Peyer's patch (tissue), 4 donors: ENCODE measurements around the gene FAAP100. TPM values are rescaled to one million over a fixed set of nuclear protein-coding genes. Genes with fewer than 3 reads are reported as not detected.

ENCODE experiments used
- DNase-seq, 3 donors: peaks; one replicate each; pipeline ENCODE4 v3.0.0-alpha.2; 2017 to 2019
- H3K27ac ChIP-seq, 4 donors: fragments of 200-600 bp; sonication (generic); one replicate each; pipeline ENCODE4 v1.5.1; 2016 to 2019
- H3K27me3 ChIP-seq, 2 donors: fragments of 200-600 bp; sonication (generic); one replicate each; pipeline ENCODE4 v1.5.1; 2019
- H3K36me3 ChIP-seq, 3 donors: fragments of 200-600 bp; sonication (generic); one replicate each; pipeline ENCODE4 v1.5.1; 2016 to 2019
- H3K4me1 ChIP-seq, 4 donors: fragments of 200-600 bp; sonication (generic); one replicate each; pipeline ENCODE4 v1.5.1; 2016 to 2019
- H3K4me3 ChIP-seq, 4 donors: fragments of 200-600 bp; sonication (generic); 1 replicate in 3 of 4; 2 replicates in 1 of 4; pipeline ENCODE4 v1.5.1; 2016 to 2019; ENCODE audit warnings: mild to moderate bottlenecking in 1 of 4
- H3K9me3 ChIP-seq, 4 donors: fragments of 200-600 bp; sonication (generic); one replicate each; pipeline ENCODE4 v1.5.1; 2016 to 2019; ENCODE audit warnings: mild to moderate bottlenecking in 1 of 4
- CTCF ChIP-seq, 6 experiments: fragments of 450-650 bp in 4 of 6; fragments of 200-600 bp in 2 of 6; sonication (generic) in 1 of 6; IDR thresholded peaks; one replicate each; pipeline ENCODE4 v1.5.1; 2017 to 2019; ENCODE audit warnings: antibody characterized with exemption in 6 of 6, mild to moderate bottlenecking in 3 of 6, moderate library complexity in 1 of 6
- POLR2A ChIP-seq, 2 donors: fragments of 450-650 bp; IDR thresholded peaks; one replicate each; pipeline ENCODE4 v1.5.1; 2017; ENCODE audit warnings: antibody characterized with exemption in 2 of 2, mild to moderate bottlenecking in 2 of 2, moderate library complexity in 2 of 2
- total RNA-seq, 4 donors: library from RNA; depleted of rRNA; stranded (reverse); fragments of >200 nt; gene quantifications; one replicate each; pipeline ENCODE4 v1.1.0, GENCODE V29; 2016

The FAAP100 gene
- total RNA-seq, 4 donors from 2014 or later = 38.2 to 66.9 (median 52.2) TPM

- TF ChIP-seq POLR2A (IDR thresholded peaks at IDR 0.05) = no peak
- TF ChIP-seq CTCF (IDR thresholded peaks at IDR 0.05) = no peak
- Histone ChIP-seq H3K4me1 (peaks cover 0 to 12% (median 8%) of the 10 kb centered on the region in 4 donors), H3K36me3 (peaks cover 0 to 73% (median 0%) of the 10 kb centered on the region in 3 donors), H3K27me3 (no peaks in the 10 kb centered on the region), H3K9me3 (no peaks in the 10 kb centered on the region), H3K27ac (no peak overlapping the region), H3K4me3 (no peak overlapping the region)
- DNase-seq = no peak
These were observed 5.1 kb downstream of the FAAP100 start for GRCh38 chr17:81546906-81547613.

DNA sequence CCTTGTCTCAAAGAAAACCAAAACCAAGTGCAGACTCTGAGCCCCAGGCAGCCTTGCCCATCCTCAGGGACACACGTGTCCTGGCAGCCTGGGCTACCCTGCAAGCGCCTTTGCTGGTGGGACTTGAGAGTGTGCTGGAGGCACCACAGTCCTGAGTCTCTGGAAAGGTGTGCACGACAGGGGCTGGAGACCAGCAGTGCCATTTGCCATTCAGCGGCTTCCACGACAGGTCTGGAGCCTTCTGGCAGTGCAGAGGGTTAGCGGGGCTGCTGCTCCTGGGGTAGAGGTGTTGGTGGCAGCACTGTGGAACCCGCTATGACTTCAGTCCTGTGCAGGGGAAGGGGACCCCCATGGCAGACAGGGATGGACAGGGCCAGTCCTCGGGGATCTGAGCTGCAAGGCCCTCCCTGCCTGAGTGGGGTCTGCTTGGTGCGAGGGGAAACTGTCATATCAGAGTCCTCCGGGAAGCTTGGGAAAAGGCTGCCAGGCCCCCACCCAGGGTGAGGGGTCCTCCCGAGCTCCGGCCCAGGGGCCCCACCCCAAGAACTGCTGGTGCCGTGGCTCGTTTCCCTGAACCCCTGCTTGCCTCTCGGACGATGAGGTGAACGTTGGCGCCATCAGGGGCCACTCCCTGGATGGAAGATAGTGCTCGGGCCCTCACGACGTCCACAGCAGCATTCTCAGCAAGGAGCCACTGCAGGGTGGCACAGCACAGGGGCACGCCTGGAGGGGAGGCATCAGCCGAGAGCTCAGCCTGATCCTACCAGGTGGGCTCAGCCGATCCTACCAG is 6.8 kb downstream of the FAAP100 start:
- TF ChIP-seq POLR2A (IDR thresholded peaks at IDR 0.05) (no peak), CTCF (IDR thresholded peaks at IDR 0.05) (no peak)
- Histone ChIP-seq H3K27ac (no peak overlapping the region), H3K36me3 (peaks cover 0 to 84% (median 0%) of the 10 kb centered on the region in 3 donors), H3K4me1 (no peaks in the 10 kb centered on the region), H3K9me3 (no peaks in the 10 kb centered on the region), H3K4me3 (no peak overlapping the region), H3K27me3 (no peaks in the 10 kb centered on the region)
- DNase-seq = no peak

- no peaks in the 10 kb centered on the region for H3K9me3 ChIP-seq
- H3K27me3 ChIP-seq = no peaks in the 10 kb centered on the region
- DNase-seq = no peak
- H3K4me1 ChIP-seq = no peaks in the 10 kb centered on the region
- TF ChIP-seq CTCF (IDR thresholded peaks at IDR 0.05) (no peak), POLR2A (IDR thresholded peaks at IDR 0.05) (no peak)
- no peak overlapping the region for H3K4me3 ChIP-seq
- H3K36me3 ChIP-seq = peaks cover 0 to 84% (median 0%) of the 10 kb centered on the region in 3 donors
- no peak overlapping the region for H3K27ac ChIP-seq
These were observed 7.7 kb downstream of the FAAP100 start for GRCh38 chr17:81544281-81544974.

- peaks cover 0 to 88% (median 0%) of the 10 kb centered on the region in 3 donors for H3K36me3 ChIP-seq
- TF ChIP-seq POLR2A (IDR thresholded peaks at IDR 0.05) (no peak), CTCF (IDR thresholded peaks at IDR 0.05) (no peak)
- no peak overlapping the region for H3K4me3 ChIP-seq
- no peak overlapping the region for H3K27ac ChIP-seq
- H3K4me1 ChIP-seq = no peaks in the 10 kb centered on the region
- DNase-seq = no peak
- no peaks in the 10 kb centered on the region for H3K9me3 ChIP-seq
- H3K27me3 ChIP-seq = no peaks in the 10 kb centered on the region
These were observed 8.4 kb downstream of the FAAP100 start for GRCh38 chr17:81543756-81544155.

DNA sequence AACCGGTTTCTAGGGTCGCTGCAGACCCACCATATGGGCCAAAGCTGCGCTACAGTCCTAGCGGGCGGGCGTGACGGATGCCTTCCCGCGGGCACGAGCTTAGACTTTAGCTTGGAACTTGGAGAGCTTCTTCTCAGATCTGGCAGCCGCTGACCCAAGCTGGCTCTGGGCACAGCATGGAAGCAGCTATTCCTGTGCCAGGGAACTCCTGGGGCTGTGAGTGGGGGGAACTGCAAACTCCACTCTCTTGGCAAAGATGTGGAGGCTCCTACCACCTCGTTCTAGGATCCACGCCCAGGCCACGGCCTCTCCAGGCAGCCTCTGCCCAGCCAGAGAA is 8.8 kb downstream of the FAAP100 start:
- TF ChIP-seq POLR2A (IDR thresholded peaks at IDR 0.05) = no peak
- no peak for TF ChIP-seq CTCF (IDR thresholded peaks at IDR 0.05)
- Histone ChIP-seq H3K36me3 (peaks cover 0 to 85% (median 0%) of the 10 kb centered on the region in 3 donors), H3K27ac (no peak overlapping the region), H3K9me3 (no peaks in the 10 kb centered on the region), H3K4me3 (no peak overlapping the region), H3K27me3 (no peaks in the 10 kb centered on the region), H3K4me1 (no peaks in the 10 kb centered on the region)
- DNase-seq = no peak
